ENCODE data around the gene DPM3. TPM values are rescaled to one million over a fixed set of nuclear protein-coding genes. Genes with fewer than 3 reads are reported as not detected.

The DPM3 gene
- total and polyA plus RNA-seq, 9 of the 15 experiments (the other 6 are each of a cell fraction or from before 2014, with no cell fraction given) = 3.7 to 120 (median 36.4) TPM

DNA sequence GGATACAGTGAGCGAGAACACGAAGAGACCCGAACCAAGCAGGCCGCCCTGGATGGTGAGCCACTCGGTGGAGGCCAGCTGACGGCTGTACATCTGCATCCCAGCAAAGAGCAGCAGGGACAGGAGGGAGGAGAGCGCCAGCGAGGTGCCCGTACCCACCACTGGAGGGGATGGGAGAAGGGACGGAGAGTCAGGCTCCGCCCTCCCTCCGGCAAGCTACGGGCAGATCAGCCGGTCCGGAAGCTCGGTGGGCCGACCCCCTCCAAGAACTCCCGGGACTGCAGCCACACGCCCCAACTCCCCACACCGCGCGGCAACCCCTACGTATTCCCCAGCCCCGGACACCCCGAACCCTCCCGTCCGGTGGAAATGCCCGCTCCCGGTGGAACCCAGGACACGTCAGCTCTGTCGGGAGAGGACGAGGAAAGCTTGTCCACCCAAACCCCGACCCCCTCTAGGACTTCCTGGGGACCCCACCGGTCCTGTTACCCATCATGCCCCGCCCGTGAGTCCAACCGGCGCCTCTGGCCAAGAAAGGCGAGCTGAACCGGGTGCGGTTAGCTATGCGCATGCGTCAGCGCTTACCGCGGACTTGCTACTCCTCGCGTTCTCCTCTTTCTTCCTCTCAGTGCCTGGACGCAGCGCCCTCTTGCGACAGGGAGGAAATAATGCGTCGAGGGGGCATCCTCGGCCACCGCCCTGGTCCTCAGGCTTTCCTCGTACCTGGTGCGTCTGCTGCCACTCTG, 32.6 kb upstream of the DPM3 start, which contains the start of gene KRTCAP2 (continued):
- TF ChIP-seq ZNF655 (CRISPR knock-in tag; IDR thresholded peaks at IDR 0.05) (no peak), ASH1L (IDR thresholded peaks at IDR 0.05; ENCODE audit: borderline replicate concordance, low read depth, partially characterized antibody) (no peak), NFIC (IDR thresholded peaks at IDR 0.05) (no peak), HOXB6 (CRISPR knock-in tag; IDR thresholded peaks at IDR 0.05; ENCODE audit: borderline replicate concordance) (no peak), FOS (IDR thresholded peaks at IDR 0.05; ENCODE audit: extremely low read depth, insufficient read length) (no peak), ETV6 (IDR thresholded peaks at IDR 0.05; ENCODE audit: borderline replicate concordance in 1 of 2, low read depth in 2 of 2, low read length in 1 of 2) (no peak), ETV6 (CRISPR knock-in tag; IDR thresholded peaks at IDR 0.05; ENCODE audit: borderline replicate concordance) (no peak), TEAD4 (IDR thresholded peaks at IDR 0.05; ENCODE audit: low read length) (no peak), TEAD4 (CRISPR knock-in tag; IDR thresholded peaks at IDR 0.05; ENCODE audit: borderline replicate concordance) (no peak), HMG20A (CRISPR knock-in tag; conservative IDR thresholded peaks at IDR 0.05) (no peak), NR2C1 (IDR thresholded peaks at IDR 0.05) (no peak), NR2C1 (tag; IDR thresholded peaks at IDR 0.05) (peak; percentile 42; the same call in 1 of the 2 replicates), KDM2B (CRISPR knock-in tag; IDR thresholded peaks at IDR 0.05) (0 out of 2 replicates have a peak, but pooled peaks have one; percentile 31), RAD51 (IDR thresholded peaks at IDR 0.05; ENCODE audit: borderline replicate concordance, low read depth) (no peak)
- TF ChIP-seq, protein P1, sequence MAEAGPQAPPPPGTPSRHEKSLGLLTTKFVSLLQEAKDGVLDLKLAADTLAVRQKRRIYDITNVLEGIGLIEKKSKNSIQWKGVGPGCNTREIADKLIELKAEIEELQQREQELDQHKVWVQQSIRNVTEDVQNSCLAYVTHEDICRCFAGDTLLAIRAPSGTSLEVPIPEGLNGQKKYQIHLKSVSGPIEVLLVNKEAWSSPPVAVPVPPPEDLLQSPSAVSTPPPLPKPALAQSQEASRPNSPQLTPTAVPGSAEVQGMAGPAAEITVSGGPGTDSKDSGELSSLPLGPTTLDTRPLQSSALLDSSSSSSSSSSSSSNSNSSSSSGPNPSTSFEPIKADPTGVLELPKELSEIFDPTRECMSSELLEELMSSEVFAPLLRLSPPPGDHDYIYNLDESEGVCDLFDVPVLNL (CRISPR knock-in tag; IDR thresholded peaks at IDR 0.05; ENCODE audit: low read depth) = no peak
- TF ChIP-seq, protein P2, sequence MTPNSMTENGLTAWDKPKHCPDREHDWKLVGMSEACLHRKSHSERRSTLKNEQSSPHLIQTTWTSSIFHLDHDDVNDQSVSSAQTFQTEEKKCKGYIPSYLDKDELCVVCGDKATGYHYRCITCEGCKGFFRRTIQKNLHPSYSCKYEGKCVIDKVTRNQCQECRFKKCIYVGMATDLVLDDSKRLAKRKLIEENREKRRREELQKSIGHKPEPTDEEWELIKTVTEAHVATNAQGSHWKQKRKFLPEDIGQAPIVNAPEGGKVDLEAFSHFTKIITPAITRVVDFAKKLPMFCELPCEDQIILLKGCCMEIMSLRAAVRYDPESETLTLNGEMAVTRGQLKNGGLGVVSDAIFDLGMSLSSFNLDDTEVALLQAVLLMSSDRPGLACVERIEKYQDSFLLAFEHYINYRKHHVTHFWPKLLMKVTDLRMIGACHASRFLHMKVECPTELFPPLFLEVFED (CRISPR knock-in tag; conservative IDR thresholded peaks at IDR 0.05) = no peak
- TF ChIP-seq, protein P3, sequence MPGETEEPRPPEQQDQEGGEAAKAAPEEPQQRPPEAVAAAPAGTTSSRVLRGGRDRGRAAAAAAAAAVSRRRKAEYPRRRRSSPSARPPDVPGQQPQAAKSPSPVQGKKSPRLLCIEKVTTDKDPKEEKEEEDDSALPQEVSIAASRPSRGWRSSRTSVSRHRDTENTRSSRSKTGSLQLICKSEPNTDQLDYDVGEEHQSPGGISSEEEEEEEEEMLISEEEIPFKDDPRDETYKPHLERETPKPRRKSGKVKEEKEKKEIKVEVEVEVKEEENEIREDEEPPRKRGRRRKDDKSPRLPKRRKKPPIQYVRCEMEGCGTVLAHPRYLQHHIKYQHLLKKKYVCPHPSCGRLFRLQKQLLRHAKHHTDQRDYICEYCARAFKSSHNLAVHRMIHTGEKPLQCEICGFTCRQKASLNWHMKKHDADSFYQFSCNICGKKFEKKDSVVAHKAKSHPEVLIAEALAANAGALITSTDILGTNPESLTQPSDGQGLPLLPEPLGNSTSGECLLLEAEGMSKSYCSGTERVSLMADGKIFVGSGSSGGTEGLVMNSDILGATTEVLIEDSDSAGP (CRISPR knock-in tag; IDR thresholded peaks at IDR 0.05) = no peak
- TF ChIP-seq, protein P4, sequence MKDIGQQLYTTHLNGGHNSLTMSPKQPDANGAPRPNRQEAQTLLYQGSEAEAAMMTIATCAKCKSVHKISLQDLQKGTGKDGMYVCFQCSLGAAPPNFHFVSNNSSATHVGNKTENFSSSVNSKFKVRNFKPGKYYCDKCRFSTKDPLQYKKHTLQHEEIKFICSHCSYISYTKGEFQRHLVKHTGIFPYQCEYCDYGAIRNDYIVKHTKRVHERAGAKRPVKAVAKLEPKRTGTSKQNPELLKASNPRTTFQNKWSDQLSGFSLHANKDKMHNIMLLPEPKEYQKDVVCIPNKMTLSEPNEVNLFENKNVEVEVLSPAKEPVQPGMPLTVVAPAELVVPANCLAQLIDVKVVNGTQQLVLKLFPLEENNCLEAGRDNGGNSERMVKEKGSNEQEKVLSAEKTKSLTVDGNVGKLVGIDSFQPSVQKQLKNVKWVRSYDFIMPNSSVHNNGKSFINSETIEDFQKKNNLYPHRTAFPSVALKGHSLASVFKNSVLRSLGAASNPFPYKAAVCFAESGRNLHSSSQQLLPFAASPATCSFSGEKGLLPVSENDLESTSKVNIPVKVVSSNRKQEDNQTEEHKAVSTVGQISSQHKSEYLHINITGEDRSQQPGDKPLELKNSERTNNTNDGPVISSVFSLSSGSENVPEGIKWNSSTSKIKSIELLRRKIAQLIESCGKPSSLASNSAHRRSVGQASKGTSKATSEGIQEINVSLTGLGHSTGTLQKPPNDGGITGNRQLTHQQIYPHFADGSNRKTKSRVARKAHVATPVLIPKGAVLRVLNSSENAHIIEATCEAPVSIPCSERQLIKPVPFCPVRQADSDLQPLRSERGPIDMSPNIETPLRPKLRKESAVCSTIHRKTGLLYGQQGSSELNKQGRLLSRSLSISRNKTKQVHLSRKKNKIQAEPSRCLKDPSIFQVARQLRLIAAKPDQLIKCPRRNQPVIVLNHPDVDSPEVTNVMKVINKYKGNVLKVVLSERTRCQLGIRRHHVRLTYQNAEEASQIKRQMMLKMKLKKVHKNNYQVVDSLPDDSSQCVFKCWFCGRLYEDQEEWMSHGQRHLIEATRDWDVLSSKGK (CRISPR knock-in tag; IDR thresholded peaks at IDR 0.05) = no peak

Measured in K562 (cell line).